HG03432 (cell line): ENCODE results near the gene SCAMP4.
A peak's percentile ranks its signal among the peaks of the same experiment; 100 is the strongest.

Experiments used
- ATAC-seq: cut with Tn5 transposase; IDR thresholded peaks from one replicate; pipeline ENCODE4 v1.9.1; 2021; ENCODE audit warnings: mild to moderate bottlenecking, moderate library complexity; ENCODE audit not compliant: unreplicated experiment

Gene SCAMP4

GRCh38 chr19:1936916-1937610 is 31.9 kb downstream of the SCAMP4 start:
- ATAC-seq: no peak

- no peak for ATAC-seq
These were observed 32.9 kb downstream of the SCAMP4 start for GRCh38 chr19:1938071-1938470.

- no peak for ATAC-seq
These were observed 36.2 kb downstream of the SCAMP4 start, which contains the start of gene CSNK1G2 for GRCh38 chr19:1941146-1942077. Gene CSNK1G2 (plus strand): TSS chr19:1941172. CDS start chr19:1969773, 28,601 bp downstream.

GRCh38 chr19:1942078-1942933 is 37.1 kb downstream of the SCAMP4 start:
- ATAC-seq: peak; percentile 35

- no peak for ATAC-seq
These were observed 37.8 kb downstream of the SCAMP4 start for GRCh38 chr19:1942934-1943555.

- no peak for ATAC-seq
These were observed 38.5 kb downstream of the SCAMP4 start for GRCh38 chr19:1943661-1944087.

GRCh38 chr19:1944088-1944915 is 39.1 kb downstream of the SCAMP4 start:
- no peak for ATAC-seq

GRCh38 chr19:1944916-1945561 is 39.8 kb downstream of the SCAMP4 start:
- no peak for ATAC-seq

- ATAC-seq: no peak
These were observed 40.7 kb downstream of the SCAMP4 start for GRCh38 chr19:1945899-1946298.

GRCh38 chr19:1947651-1948209 is 42.5 kb downstream of the SCAMP4 start:
- no peak for ATAC-seq

- no peak for ATAC-seq
These were observed 44.3 kb downstream of the SCAMP4 start for GRCh38 chr19:1949304-1950101.

GRCh38 chr19:1950640-1951039 is 45.4 kb downstream of the SCAMP4 start:
- no peak for ATAC-seq

- ATAC-seq: no peak
These were observed 47.4 kb downstream of the SCAMP4 start for GRCh38 chr19:1952635-1953034.

- no peak for ATAC-seq
These were observed 47.8 kb downstream of the SCAMP4 start for GRCh38 chr19:1953037-1953436.

- no peak for ATAC-seq
These were observed 48.4 kb downstream of the SCAMP4 start for GRCh38 chr19:1953441-1954094.

GRCh38 chr19:1954532-1954933 is 49.3 kb downstream of the SCAMP4 start:
- ATAC-seq: no peak
